Ovary (tissue), 9 donors: Measurements from ENCODE around the gene RPL10. TPM values are rescaled to one million over a fixed set of nuclear protein-coding genes. Genes with fewer than 3 reads are reported as not detected.

Source experiments
- DNase-seq, 5 donors: peaks; one replicate each; pipeline ENCODE4 v3.0.0-alpha.2; 2019 to 2020
- H3K27ac ChIP-seq, 2 donors: fragments of 200-600 bp; one replicate each; pipeline versions ENCODE4 v1.5.1 to v1.8.0; 2019 to 2022
- H3K27me3 ChIP-seq: fragments of 200-600 bp; one replicate; pipeline ENCODE4 v1.8.0; 2022
- H3K36me3 ChIP-seq: fragments of 200-600 bp; sonication (generic); one replicate; pipeline ENCODE4 v1.5.1; 2019
- H3K4me1 ChIP-seq: one replicate; pipeline ENCODE4 v1.8.1; 2013; ENCODE audit warnings: mild to moderate bottlenecking, moderate library complexity; ENCODE audit not compliant: insufficient read depth
- H3K4me3 ChIP-seq: fragments of 200-600 bp; sonication (generic); one replicate; pipeline ENCODE4 v1.5.1; 2017
- H3K9me3 ChIP-seq, 2 donors: fragments of 200-600 bp in 1 of 2; sonication (generic) in 1 of 2; one replicate each; pipeline versions ENCODE4 v1.5.1 to v1.8.1; 2013 to 2019; ENCODE audit warnings: mild to moderate bottlenecking in 1 of 2, moderate library complexity in 1 of 2
- CTCF ChIP-seq, 3 donors: fragments of 450-650 bp in 2 of 3; fragments of 200-600 bp in 1 of 3; IDR thresholded peaks; one replicate each; pipeline versions ENCODE4 v1.5.1 to v1.8.0; 2016 to 2022; ENCODE audit warnings: antibody characterized with exemption in 3 of 3, mild to moderate bottlenecking in 1 of 3
- EP300 ChIP-seq: sonication (generic); formaldehyde crosslinking; IDR thresholded peaks from one replicate; pipeline ENCODE4 v1.6.1; 2017; ENCODE audit warnings: antibody characterized with exemption
- POLR2A ChIP-seq: fragments of 450-650 bp; IDR thresholded peaks from one replicate; pipeline ENCODE4 v1.6.1; 2017; ENCODE audit warnings: antibody characterized with exemption, mild to moderate bottlenecking, moderate library complexity
- WGBS, 3 donors: extraction: QIAGEN DNeasy Blood & Tissue Kit in 1 of 3; methylation state at CpG; one replicate each; pipeline versions ENCODE4 v1.1.5 to v1.1.7; 2013 to 2017; 5-methylcytosine and 5-hydroxymethylcytosine counted together
- intact Hi-C, 4 donors: fragments of 100-400 bp; cut with DNase I; formaldehyde crosslinking; loops; one replicate each; pipeline versions ENCODE4 v1.11.0 to v1.15.1; 2022 to 2023
- polyA plus RNA-seq, 2 donors: library from polyadenylated mRNA; stranded (reverse); fragments of 200-250 nt in 1 of 2; fragments of 350-450 nt in 1 of 2; fragmentation: Illumina TruSeq in 1 of 2; extraction: RNeasy Lipid Tissue Mini Kit (QIAGEN cat#74804) in 1 of 2; gene quantifications; one replicate each; pipeline ENCODE4 v1.2.3, GENCODE V29; 2013 to 2014
- total RNA-seq, 7 donors: library from RNA; depleted of rRNA in 2 of 7; stranded (reverse); fragments of >200 nt in 2 of 7; fragmentation: NEBNext Ultra II Directional in 3 of 7; extraction: Animal tissue kit (Norgen Biotek cat#: 25700) in 3 of 7; gene quantifications; one replicate each; pipeline versions ENCODE4 v1.1.0 to v1.2.4, GENCODE V29; 2016 to 2023
- donor health status: DM: no; HTN: no; CAD: no; lungs with moderate emphysema.
- donor health status: DM: no; HTN: no; CAD: no.
- donor health status: Bipolar disorder and iron deficiency.
- donor health status: DM: yes; HTN: yes; CAD: no.
- donor health status: DM: no; HTN: no; CAD: no.
- donor health status: DM: yes; HTN: yes; CAD: no.

RPL10 gene
- total and polyA plus RNA-seq, 9 donors: 4,233 to 12,949 (median 7,126) TPM

DNA sequence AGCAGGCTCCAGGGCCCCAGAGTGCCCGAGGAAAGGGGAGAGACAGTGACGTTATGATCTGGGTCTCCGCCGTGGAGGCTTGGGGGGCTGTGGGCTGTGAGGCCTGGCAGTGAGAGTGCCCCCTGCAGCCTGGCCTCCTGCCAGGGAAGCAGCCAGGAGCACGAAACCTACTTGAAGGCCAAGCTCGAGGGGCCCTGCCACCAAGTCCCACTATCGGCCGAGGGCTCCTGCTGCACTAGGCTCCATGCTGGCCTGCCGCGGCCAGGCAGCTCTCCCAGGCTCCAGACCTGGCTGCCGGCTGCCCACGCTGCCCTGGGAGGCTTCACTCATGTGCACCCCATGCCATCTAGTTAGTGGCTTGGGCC is 42.4 kb upstream of the RPL10 start:
- DNase-seq: no peak
- TF ChIP-seq EP300 (no peak), POLR2A (no peak), CTCF (IDR thresholded peaks at IDR 0.05) (no peak)
- Histone ChIP-seq H3K27ac (no peak overlapping the region), H3K36me3 (no peaks in the 10 kb centered on the region), H3K9me3 (no peaks in the 10 kb centered on the region), H3K27me3 (no peaks in the 10 kb centered on the region), H3K4me3 (no peak overlapping the region), H3K4me1 (no peaks in the 10 kb centered on the region)
- intact Hi-C loops: no loop called here
- 71 to 87% (median 80%) methylated on average over 8 to 12 of the region's 12 CpGs for WGBS, 3 donors

DNA sequence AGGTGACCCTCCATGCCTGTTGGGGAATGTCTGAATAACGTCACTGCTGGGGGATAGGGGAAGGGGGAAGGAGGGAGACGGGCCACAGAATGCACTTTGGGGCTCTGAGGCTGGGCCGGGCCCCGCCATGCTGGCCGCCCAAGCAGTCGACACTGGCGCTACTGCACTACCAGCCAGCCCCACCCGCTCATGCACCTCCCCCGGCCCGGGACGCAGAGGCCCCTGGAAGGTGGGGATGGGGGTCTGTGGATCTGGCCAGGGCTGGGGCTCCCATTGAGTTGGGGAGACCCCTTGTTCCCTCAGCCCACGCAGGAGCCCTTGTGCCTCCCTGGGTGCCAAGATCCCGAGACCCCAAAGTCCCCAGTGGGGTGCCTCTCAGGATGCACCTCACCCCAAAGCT is 41.6 kb upstream of the RPL10 start:
- no peaks in the 10 kb centered on the region for H3K4me1 ChIP-seq
- no peak overlapping the region for H3K4me3 ChIP-seq
- no peaks in the 10 kb centered on the region for H3K36me3 ChIP-seq
- H3K27me3 ChIP-seq: no peaks in the 10 kb centered on the region
- no peak overlapping the region for H3K27ac ChIP-seq
- WGBS, 3 donors: 74 to 86% (median 78%) methylated on average over 13 of the region's 13 CpGs
- intact Hi-C loops: no loop called here
- H3K9me3 ChIP-seq: no peaks in the 10 kb centered on the region
- TF ChIP-seq CTCF (IDR thresholded peaks at IDR 0.05): no peak
- TF ChIP-seq EP300: no peak
- TF ChIP-seq POLR2A: no peak
- no peak for DNase-seq

GRCh38 chrX:154357205-154357604 is 41.0 kb upstream of the RPL10 start:
- H3K4me1 ChIP-seq: no peaks in the 10 kb centered on the region
- 84 to 87% (median 86%) methylated on average over 27 of the region's 27 CpGs for WGBS, 3 donors

DNA sequence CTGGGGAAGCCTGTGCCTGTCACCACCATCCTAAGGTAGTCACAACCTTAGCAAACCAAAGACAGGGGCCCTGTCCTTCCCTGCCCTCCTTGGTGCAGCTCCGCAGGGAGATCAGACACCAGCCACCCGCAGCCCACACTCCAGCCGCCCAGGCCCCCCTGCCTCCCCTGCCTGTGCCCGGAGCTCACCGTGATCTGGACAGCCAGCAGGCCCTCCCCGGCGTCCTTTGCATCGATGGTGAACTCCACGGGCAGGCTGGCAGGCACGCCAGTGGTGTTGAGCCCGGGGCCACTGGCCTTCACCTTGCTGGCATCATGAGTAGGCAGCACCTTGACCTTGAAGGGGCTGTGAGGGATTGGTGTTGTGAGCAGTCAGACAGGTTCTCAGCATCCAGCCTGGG is 40.2 kb upstream of the RPL10 start:
- TF ChIP-seq EP300: no peak
- no peak for TF ChIP-seq CTCF (IDR thresholded peaks at IDR 0.05)
- no peak for TF ChIP-seq POLR2A
- WGBS, 3 donors: 76 to 86% (median 84%) methylated on average over 10 to 11 of the region's 11 CpGs
- no peaks in the 10 kb centered on the region for H3K27me3 ChIP-seq
- no peak for DNase-seq
- intact Hi-C loops: no loop called here
- H3K4me1 ChIP-seq: no peaks in the 10 kb centered on the region
- H3K36me3 ChIP-seq: no peaks in the 10 kb centered on the region
- no peak overlapping the region for H3K27ac ChIP-seq
- H3K9me3 ChIP-seq: no peaks in the 10 kb centered on the region
- no peak overlapping the region for H3K4me3 ChIP-seq

More at GRCh38 chrX:154357205-154357604, 41.0 kb upstream of the RPL10 start:
- Histone ChIP-seq H3K27me3 (no peaks in the 10 kb centered on the region), H3K4me3 (no peak overlapping the region), H3K9me3 (no peaks in the 10 kb centered on the region), H3K36me3 (no peaks in the 10 kb centered on the region), H3K27ac (no peak overlapping the region)
- TF ChIP-seq POLR2A (no peak), CTCF (IDR thresholded peaks at IDR 0.05) (no peak), EP300 (no peak)
- intact Hi-C loops: no loop called here
- no peak for DNase-seq

GRCh38 chrX:154358829-154359228 is 39.3 kb upstream of the RPL10 start:
- H3K9me3 ChIP-seq: no peaks in the 10 kb centered on the region
- no peaks in the 10 kb centered on the region for H3K36me3 ChIP-seq
- TF ChIP-seq CTCF (IDR thresholded peaks at IDR 0.05) (no peak), POLR2A (no peak)
- no peak for DNase-seq
- H3K4me3 ChIP-seq: no peak overlapping the region
- no peaks in the 10 kb centered on the region for H3K4me1 ChIP-seq
- intact Hi-C loops: no loop called here
- no peaks in the 10 kb centered on the region for H3K27me3 ChIP-seq
- WGBS, 3 donors: 54 to 72% (median 62%) methylated on average over 6 of the region's 6 CpGs
- no peak overlapping the region for H3K27ac ChIP-seq
